Raji (cell line): ENCODE measurements around the gene UBAC2.

ENCODE experiments used
- POLR2A ChIP-seq: IDR thresholded peaks from 2 replicates; pipeline ENCODE4 v1.6.1; 2011; ENCODE audit warnings: low read depth, low read length, control low read depth; ENCODE audit not compliant: insufficient read depth

Gene UBAC2

DNA sequence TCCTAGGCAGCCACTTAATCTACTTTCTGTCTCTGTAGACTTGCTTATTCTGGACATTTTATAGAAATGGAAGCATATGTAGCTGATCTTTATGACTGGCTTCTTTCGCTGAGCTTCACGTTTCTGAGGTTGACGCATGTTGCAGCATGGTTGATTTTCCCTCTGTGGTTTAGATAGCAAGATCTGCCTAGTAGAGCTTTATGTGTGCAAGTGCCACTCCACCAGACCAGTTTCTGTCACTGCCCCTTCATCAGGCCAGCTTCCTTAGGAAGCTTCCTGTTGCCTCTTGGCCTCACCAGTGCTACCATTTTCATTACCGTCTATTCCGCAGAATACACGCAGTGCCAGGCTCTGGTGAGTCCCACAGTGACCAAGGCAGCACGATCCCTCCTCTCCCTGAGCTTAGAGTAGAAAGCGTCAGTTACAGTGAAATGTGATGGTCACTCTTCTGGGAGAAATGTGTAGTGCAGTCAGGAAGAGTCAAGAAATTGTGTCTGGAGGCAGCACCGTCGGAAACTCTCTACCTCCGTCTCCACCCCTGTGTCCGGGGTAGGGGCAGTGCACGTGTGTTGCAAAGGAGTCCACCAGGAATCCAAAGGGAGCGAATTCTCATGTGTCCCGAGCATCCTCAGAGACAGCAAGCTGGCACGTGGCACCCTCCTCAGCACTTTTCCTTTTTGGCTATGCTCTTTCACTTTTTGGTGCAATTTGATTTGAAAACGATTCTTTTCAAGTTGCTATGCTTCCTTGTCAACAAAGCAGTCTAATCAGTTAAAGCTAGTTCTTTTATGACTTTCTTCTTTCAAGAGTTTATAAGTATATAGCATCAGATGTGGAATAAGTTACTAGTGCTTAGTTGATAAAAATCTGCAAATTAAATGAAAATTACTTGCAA lies 151.9 kb downstream of the UBAC2 start:
- no peak for TF ChIP-seq POLR2A

DNA sequence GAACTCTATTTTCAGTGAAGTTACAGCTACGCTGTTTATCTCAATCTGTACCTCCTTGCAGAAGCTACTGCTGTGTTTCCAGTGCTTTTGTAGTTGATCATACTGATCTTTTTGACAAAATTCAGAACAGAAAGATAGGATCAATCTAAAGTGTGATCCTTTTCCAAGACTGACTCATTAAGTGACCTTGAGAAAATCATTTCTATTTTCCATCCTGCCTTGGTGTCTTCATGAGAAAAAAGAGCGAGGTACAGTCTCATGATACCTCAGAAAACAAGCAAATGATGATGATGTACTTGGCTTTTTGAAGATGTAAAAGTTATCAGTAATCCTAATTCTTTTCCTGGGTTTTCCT lies 152.6 kb downstream of the UBAC2 start:
- no peak for TF ChIP-seq POLR2A

DNA sequence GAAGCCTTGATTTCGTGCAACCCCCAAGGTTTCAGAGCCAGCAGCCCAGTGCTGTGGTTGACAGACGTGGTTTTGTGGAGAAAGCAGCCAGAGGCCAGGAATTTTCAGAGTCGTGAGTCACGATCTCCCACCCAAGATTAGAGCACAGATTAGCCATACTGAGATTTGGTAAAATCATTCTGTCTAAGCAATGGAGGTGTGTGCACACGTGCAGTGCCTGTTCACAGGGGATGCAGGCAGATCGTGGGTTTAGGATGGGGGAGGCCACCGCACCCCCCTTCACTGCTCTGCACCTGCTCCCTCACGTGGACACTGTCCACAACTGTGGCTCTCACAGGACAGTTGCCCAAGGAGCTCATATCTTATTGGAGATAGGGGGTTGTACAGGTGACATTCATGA lies 153.2 kb downstream of the UBAC2 start:
- TF ChIP-seq POLR2A: no peak

DNA sequence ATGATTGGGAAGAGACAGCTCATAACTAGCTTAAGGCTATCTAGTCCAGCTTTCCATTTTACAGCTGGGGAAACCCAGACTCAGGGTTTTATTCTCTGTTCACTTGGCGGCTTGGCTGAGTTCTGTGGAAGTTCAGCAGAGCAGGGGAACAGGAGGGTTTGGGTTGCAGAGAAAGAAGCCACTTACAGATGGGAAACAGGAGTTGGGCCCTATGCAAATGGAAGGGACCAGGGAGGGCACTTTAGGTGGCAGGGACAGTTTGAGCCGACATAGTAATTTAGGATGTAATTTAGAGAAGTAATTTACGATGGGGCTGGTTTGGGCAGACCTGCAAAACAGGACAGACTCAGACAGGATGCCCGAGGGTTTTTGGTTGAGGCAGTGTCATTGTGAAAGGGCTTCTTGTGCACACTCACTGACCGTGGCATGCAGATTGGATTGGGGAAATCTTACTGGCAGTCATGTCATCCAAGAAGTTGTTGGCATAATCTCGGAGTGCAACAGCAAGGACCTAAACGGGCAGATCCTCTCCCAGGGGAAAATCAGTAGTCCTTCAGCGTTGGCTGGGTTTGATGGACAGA lies 153.8 kb downstream of the UBAC2 start:
- TF ChIP-seq POLR2A: no peak

DNA sequence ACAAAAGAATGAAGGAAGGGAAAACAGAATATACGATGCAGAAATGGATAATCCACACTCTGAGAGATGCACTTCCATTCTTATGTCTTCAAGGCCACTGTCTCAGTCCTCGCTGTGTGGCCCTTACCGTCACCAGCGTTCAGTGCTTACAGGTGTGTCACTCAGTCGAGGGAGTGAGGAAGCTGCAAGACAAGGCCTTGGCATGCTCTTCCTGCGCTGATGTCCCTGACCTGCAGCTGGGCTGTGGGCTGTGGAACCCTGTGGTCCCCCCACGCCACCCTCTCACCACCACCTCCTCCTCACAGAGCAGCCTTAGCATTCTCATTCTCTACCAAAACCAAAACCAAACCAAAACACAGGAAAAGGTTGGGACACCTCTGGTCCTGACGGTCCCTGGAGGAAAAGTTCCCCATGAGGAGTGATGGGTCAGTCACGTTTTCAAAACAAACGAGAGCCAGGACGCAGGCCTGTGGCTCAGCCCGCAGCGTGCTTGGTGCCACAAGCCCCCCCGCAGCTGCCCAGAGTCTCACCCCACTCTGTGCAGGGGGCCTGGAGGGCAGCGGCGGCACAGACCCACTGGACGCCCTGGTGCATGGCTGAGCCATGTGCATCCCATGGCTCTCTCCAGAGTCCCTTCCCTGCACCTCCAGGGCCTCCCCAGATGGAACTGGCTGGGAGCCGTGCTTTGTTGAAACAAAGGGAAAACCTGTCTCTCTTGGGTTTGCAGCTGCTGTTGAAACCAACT lies 154.8 kb downstream of the UBAC2 start:
- TF ChIP-seq POLR2A: no peak

DNA sequence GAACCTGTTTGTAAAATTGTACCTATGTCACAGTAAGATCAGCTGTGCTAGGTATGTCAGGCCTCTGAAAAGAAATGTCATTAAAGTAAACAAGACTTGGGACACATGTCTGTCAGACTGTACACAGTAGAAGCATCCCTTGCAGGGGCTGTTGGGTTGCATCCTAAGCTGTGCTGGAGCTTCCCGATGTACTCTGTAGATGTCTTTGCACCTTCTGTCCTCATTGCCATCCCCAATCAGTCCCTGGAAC lies 155.3 kb downstream of the UBAC2 start:
- no peak for TF ChIP-seq POLR2A

DNA sequence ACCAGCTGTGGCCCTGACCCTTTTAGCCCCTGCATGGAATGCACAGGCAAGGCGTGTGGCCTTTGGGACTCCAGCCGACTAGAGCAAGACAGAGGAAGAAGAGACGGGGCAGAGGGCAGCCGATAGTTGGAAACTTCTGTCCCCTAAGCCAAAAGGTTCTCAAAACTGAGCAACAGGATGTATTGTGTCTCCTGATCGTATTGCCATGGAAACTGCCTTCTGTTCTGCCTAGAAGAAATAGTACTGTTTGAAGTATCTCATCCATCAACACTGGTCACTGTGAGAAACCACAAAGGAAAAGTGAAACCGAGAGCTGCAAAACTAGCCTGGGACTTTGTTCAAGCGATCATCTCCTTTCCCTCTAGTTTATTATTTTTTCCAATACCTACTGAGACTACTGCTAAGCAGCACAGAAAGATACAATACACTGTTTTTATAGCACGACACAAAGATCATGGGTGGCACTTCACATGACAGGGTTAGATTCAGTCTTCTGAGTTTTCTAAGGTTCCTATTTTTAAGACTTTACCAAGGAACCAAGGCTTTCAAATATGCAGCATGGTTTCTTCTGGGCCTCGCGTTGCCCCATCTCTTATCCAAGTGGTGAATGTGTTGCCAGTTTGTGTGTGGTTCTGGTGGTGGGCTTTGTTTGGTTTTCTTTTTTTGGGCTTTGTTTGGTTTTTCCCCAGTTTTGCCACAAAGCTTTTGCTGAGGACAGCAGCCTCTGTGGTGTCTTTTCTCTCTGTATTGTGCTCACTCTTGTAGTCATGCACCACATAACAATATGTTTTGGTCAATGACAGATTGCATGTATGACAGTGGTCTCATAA lies 155.8 kb downstream of the UBAC2 start:
- TF ChIP-seq POLR2A: no peak

DNA sequence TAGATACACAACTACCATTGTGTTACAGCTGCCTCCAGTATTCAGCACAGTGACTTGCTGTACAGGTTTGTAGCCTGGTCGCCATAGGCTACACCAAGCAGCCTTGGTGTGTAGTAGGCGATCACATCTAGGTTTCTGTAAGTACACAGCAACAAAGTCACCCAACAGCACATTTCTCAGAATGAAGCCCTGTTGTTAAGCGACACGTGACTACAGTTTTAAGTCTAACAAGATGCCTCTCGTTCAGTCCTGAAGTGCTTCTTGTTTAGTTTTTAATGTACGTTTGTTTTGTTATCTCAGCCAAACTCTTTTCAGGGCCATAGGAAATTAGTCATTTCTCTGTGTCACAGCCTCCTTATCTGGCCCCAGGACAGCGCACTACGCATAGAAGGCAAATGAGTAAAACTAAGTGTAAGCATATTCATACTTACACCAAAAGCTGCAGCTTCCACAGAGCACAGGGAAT lies 156.5 kb downstream of the UBAC2 start:
- TF ChIP-seq POLR2A: no peak

DNA sequence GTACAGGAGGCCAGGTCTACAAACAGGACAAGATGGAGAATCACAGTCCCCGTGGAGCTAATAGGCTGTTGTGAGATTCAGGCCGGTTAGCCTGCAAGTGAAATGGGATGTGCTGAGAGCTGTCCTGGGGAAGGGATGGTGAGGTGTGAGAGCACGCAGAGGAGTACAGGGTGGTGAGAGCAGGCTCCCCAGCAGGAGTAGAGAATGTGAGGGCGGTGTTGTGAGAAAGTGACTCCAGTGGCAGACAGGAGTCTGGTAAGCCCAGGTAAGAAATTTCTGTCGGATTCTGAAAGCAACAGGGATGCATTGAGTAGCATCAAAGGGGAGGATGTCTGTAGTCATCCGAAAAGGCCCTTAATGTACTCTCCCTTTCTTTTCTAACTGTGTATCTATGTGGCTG lies 157.3 kb downstream of the UBAC2 start:
- TF ChIP-seq POLR2A: no peak

DNA sequence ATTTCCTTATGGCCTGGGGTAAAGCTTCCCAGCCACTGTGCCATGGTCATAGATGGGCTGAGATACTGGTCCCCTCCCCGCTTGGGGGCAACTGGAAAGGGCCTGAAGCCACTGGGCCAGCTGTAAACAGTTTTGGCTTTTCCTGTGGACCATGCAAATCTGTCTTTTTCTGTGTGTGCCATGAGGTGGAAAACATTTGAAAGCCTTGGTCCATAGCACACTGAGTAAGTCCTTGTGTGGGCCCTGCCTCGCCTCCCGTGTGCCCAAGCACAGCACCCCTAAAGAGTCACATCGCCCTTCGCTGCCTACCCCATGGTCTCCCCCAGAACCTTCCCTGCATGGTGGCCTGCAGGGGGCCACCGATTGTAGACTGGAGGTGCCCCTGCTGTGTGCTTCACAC lies 158.9 kb downstream of the UBAC2 start:
- no peak for TF ChIP-seq POLR2A

DNA sequence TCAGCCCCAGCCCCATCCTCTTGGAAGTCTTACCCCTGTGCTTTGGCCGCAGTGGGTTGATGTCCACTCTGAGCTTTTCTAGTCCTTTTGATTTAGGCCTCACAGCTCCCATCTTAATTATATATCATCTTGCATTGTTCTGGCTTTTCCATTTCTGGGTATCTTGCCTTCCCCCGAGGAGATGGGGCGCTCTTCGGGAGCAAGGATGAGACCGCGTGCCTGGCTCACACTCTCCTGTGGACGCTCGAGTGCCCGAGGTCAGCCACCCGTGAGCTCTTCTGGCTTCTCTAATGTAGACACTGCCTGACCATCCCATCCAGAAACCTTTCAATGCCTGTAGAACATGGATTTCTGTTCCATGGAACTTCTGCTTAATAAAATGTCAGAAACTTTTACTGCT lies 160.0 kb downstream of the UBAC2 start:
- TF ChIP-seq POLR2A: no peak

DNA sequence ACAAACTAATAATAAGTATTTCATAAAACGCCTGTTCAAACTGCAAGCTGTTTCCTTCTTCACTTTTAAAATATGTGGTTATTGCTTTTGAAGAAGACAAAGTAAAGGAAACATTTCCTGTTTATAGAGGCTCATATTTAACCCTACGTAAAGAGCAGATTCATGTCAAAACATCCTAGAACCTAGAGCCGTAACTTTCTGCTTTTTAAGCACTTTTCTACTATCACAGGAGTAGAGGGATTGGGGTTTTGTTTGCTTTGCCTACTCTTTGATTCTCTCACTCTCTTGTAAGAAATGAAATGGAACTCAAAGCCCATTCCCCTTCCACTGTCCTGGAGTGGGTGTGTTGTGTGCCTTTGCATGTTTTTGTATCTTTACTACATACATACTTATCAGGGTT lies 160.5 kb downstream of the UBAC2 start:
- no peak for TF ChIP-seq POLR2A

DNA sequence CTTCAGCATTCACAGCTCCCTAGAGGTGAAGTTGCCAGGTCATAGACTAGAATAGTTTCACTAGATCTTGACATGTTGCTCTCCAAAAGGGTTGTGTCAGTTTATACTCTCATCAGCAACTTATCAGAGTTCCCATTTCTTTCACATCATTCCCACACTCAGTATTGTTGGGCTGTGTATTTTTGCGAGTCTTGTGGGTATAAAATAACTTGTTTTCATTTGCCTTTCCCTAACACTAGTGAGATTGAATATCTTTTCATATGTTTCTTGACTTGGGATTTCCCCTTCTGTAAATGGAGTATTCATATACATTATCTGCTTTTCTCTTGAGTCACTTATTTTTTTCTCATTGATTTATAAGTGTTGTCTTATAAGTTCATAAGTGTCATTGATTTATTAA lies 161.7 kb downstream of the UBAC2 start:
- no peak for TF ChIP-seq POLR2A

DNA sequence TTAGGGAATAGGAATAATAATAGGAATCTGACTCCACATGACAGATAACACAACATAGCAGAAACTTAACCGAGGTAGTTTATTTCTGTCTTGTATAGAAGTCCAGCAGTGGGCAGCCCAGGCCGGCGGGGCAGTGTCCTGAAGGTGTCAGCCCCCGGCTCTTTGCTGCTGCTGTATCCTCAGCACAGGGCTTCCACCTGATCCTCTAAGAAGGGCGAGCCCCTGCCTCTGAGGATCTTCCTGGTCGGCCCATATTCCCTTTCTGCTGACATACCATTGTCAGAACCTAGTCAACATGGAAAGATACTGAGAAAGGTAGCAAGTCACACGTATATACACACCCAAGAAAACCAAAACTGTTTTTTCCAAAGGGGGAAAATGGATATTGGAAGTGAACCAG lies 162.7 kb downstream of the UBAC2 start:
- no peak for TF ChIP-seq POLR2A

DNA sequence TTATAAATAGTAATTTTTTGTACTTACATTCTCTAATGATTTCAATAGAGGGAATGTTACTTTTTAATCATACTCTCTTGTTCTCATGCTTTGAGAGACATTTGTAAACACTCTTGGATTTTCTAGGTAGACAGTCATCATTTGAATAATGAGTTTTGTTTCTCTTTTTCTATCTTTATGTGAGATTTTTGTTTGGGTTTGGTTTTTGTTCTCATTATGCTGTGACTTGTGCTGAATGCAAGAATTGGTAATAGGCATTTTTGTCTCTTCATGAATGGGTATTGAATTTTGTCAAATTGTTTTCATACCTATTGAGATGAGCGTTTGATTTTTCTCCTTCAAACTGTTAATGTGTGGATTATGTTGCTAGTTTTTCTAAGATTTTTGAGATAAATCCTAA lies 163.3 kb downstream of the UBAC2 start:
- TF ChIP-seq POLR2A: no peak

DNA sequence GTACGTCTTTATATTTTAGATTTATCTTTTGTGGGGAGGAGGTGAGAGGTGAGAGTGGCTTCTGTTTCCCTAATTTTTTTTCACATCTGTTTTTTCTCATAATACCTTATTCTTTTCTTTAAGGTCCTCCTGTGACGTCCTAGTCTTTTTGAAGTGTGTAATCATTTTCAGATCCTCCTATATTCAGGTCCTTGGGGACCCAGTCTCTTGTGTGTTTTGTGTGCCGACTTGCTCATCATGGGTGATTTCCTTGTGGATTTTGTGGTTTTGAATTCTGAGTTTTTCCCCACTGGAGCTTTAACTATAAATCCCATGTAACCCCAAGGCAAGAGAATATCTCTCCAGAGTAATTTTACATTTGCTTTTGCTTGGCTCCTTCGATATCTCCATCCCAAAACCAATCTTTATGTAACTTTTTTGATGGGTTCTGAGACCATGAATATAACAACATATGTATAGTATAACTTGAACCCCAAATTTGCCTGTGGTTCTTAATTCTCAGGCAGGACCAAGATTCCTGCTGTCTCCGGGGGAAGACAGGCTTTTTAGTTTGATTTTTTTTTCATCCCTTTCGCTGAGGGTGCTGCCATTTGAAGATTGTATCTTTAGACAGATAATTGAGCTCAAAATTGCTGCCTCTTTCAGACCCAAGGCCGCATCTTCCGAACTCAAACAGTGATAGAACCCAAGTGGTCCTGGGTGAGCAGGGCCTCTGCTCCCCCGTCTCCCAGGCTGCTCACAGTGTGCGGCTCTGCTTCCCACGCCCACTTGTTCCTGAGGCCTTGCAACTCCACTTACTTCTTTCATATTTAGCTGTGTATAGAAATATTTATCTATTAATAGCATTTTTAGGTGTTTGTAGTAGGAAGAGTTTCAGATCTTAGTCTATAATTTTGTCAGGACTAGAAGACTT lies 165.7 kb downstream of the UBAC2 start:
- no peak for TF ChIP-seq POLR2A
